M059J (cell line): Measurements from ENCODE around the gene DDIT3. TPM values are rescaled to one million over a fixed set of nuclear protein-coding genes. Genes with fewer than 3 reads are reported as not detected.
A peak's percentile ranks its signal among the peaks of the same experiment; 100 is the strongest.
"Not testable (repeated sequence)": the region's sequence is repeated elsewhere in the genome, so short reads cannot be mapped to it uniquely, and the experiment has no call there.

Experiments
- DNase-seq: peaks from one replicate; pipeline ENCODE4 v3.0.0-alpha.2; 2012; ENCODE audit warnings: low read depth
- total RNA-seq: library from RNA; depleted of rRNA; stranded (reverse); fragments of >200 nt; shearing (Covaris generic); gene quantifications from 2 replicates; pipeline ENCODE4 v1.2.3, GENCODE V29; 2014

The DDIT3 gene
- total RNA-seq, 1 experiment from 2014 or later = 39.3 TPM

DNA sequence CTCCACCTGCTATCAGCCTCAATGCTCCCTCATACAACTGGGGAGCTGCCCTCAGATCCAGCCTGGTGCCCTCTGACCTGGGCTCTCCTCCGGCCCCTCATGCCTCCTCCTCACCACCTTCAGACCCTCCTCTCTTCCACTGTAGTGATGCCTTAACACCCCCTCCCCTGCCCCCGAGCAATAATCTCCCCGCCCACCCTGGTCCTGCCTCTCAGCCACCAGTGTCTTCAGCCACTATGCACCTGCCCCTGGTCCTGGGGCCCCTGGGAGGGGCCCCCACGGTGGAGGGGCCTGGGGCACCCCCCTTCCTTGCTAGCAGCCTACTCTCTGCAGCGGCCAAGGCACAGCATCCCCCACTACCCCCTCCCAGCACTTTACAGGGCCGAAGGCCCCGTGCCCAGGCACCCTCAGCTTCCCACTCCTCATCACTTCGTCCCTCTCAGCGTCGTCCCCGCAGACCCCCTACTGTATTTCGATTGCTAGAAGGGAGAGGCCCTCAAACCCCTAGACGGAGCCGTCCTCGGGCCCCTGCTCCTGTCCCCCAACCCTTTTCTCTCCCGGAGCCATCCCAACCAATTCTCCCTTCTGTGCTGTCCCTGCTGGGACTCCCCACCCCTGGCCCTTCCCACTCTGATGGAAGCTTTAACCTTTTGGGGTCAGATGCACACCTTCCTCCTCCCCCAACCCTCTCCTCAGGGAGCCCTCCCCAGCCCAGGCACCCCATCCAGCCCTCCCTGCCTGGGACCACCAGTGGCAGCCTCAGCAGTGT is 5.5 kb upstream of the DDIT3 start:
- DNase-seq = no peak

DNA sequence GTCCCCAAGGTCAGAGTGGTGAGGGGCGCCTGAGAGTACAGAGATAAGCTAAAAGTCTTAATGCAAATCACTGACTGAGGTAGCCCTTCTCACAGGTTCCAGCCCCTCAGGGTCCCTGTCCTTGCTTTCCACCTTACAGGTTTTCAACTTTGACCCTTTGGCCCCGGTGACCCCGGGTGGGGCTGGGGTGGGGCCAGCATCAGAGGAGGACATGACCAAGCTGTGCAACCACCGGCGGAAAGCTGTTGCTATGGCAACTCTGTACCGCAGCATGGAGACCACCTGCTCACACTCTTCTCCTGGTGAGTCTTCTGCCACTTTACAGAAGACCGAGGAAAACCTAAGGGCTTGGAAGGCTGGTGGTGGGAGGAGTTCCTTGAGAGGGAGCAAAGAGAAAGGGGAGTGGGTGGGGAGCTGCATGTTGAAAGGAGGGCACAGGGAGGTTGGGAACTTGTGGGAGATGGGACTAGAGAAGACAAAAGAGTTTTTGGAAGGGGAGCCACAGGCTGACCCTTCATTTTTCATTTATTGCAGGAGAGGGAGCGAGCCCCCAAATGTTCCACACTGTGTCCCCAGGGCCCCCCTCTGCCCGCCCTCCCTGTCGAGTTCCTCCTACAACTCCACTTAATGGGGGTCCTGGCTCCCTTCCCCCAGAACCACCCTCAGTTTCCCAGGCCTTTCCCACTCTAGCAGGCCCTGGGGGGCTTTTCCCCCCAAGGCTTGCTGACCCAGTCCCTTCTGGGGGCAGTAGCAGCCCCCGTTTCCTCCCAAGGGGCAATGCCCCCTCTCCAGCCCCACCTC is 4.7 kb upstream of the DDIT3 start:
- no peak for DNase-seq

DNA sequence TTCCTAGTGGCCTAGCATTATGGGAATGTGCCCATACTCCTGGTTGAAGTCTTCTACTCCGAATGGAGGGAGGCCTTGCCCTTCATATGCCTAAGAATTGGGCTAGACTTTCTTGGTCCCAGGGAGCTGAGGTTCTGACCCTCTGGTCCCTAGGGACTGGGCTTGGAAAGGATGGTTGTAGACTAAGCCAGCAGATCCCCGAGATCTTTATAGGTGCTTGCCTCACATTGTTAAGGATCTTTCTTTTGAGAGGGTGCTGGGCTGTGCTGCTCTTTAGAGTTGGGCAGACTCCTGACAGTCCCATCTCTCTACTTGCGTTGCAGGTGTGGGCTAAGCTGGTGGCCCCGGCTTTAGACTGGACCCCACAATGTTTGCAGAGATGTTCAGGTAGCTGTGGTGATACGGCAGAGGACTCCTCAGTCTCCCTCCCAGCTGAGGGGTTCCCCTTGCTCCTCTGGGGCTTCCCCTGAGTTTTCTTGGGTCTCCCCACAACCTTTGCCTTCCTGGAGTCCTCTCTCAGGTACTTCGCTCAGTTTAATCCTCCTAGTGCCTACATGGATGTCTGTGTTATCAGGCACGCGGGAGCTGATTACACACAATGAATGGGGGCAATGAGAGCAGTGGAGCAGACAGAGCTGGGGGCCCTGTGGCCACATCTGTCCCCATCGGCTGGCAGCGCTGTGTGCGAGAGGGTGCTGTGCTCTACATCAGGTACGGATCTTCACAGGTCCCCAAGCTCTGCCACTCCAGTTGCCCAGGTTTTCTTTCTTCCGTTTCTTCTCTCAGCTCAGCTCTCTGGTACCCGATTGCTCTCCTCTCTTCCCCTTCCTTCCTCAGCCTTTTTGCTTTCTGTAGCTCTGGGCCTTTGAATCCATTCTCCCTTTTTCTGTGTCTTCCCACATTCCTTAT is 3.6 kb upstream of the DDIT3 start:
- DNase-seq = no peak

DNA sequence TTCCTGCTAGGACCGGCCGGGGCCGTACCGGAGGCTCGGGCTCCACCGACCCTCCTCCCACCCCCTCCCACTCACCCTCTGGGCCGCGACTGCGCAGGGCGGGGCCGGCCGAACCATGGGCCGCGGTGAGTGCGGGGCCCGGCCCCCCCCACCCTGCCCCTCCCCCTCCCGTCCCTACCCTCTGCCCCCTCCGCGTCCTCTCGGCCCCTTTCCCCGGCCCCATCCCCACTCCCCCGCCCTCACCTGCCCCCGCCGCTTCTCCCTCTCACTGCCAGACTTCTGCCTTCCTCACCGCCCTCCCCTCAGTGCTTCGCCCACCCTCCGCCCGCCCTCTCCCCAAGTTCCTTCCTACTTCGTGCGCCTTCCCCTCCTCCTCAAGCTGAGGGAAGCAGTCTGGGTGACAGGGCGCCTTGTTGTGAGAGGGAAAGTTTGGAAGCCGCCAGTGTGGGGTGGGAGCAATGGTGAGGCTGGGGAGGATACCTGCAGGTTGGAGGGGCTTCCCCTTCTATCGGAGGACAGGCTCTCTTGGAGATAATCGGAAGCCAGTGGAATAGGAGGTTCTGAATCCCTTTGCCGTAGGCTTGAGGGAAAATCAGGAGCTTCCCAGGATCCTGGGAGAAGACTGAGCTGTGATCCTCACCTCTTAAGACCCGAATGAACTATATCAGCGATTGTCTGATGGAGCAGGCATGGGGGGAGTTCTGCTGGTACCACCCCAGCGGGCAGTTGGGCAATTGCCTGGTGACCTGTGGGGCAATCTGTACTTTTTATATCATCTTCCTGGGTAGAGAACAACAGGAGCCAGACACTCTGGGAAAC is 2.8 kb upstream of the DDIT3 start:
- peak; percentile 43 for DNase-seq

DNA sequence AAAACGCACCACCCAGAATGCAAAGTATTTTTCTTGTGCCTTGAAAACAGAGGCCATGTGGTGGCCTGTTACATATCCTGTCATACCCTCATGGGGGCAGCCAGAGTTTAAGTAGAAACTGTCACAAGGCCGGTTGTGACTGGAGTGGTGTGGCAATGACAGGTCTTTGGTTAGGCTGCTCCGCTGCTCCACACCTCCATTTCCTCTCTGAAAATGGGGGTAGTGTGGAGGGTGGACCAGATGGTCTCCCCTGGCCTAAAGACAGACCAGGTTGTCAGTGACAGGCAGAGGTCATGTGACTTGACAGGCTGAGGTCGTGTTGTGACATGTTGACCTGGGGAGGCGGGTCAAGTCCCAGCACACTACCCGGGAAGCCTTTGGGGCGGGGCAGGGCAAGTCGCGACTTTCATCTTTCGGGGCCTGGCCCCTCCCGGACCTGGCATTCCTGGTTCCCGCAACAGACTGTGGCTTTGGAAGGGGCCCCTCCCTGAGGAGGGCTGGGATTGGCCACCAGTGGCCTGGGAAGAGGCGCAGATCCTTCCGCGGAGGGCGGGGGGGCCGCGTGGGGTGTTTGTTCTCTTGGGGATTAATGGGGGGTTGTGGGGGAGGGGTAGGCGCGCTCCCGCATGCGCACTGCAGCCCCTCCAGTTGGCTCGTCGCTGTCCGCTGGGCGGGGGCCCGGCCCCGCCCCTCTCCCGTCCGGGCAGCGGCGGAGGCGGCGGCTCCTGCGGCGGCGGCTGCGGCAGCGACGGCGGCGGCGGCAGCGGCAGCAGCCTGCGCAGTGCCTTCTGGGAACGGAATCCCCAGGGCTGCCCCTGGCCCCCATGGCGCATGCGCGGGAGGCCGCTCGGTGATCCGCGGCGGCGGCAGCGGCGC is 1.9 kb upstream of the DDIT3 start, which contains the start of gene MBD6:
TSS of gene MBD6 (plus strand) at position 814 of the 876 bp plus-strand sequence. CDS start 1,480 bp downstream, outside the sequence.
- DNase-seq = peak; percentile 90

DNA sequence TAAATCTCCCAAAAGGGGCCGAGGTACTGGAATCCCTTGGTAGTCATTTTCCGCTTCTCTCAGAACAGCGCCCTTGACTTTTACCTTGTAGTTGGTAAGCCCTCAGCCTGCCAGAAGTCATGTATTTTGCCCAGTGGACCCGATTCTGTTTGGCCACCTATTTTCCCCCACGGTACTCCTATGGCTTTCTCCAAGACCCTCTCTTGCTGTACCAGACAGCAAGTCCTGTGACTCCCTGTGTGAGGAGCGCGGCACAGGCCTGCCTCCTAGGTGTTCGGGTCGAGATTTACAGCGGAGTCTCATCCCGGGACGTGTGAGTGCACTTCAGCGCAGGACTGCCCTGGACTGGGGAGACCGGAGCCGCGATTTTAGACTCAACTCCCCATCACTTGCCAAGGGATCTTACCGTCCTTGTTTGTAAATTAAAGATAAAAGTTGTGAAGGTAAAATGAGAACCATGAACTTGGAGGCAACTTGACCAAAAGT is 1.3 kb upstream of the DDIT3 start:
- no peak for DNase-seq

DNA sequence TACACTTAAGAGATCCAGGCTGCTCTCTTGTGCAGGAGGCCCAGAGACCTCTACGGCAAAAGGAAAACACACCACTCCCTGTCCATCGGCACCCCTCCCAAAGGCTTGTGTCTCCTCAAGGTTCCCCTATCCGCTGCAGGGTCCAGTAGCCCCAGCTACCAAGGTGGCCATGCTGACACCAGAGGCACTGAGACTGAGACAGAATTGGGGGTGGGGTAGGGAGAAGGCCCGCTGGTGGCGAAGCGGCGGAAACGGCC is 590 bp downstream of the DDIT3 start:
- no peak for DNase-seq

DNA sequence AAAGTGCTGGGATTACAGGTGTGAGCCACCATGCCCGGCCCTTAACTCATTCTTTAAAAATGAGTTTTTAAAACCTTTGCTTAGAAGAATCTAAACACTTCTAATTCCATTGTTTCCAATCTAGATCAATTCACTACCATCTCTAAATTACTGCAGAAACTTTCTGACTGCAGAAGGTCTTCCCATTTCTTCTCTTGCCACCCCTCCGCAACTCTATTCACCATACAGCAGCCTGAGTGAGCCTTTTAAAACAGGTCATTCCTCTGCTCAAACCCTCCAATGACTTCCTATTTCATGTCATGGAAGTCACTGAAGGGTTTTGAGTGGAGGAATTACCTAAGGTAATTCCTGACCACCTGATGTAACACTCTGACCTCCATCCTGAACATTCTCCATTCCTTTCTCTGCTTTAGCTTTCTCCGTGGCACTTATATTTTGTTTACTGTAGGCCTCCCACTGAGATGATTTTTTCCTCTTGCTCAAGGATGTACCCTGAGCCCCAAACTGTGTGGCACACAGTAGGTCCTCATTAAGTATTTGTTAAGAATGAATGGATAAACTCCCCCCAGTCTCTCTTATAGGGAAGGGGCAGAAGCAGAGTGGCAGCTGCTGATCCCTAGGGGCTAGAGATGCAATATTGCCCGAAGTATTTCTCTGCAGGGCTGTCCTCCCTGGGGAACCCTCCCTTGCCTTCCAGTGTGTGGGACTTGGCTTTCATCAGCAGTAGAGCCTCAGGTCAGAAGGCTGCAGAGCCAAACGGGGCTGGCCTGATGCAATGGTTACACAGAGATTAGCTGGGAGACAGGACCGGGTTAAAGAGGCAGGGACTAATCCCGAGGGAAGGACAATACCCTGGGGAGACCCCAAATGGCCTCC is 1.2 kb downstream of the DDIT3 start:
- DNase-seq = peak; percentile 43

DNA sequence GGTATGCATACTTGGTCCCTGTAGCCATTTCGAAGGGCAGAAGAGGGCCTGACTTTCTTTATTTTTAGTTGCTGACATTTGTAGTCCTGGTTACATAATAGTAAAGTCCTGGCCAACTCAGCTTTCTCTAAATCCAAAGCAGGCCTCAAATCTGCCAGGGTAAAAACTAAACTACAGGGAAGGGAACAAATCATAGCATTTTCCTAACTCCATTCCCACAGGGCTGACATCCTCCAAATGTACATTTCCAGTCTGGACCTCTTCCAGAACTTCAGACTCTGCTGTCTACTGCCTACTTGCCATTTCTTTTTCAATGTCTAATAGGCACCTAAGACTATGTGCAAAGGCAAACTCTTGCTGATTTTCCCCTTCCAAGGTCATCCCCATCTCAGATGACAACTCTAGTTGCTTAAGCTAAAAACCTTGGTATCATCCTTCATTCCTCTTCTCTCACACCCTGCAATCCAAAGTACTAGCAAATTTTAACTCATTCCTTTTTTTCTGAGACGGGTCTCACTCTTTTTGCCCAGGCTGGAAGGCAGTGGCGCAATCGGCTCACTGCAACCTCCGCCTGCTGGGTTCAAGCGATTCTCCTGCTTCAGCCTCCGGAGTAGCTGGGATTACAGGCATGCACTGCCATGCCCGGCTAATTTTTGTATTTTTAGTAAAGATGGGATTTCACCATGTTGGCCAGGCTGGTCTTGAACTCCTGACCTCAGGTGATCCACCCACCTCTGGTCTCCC is 2.0 kb downstream of the DDIT3 start:
- DNase-seq = no peak

DNA sequence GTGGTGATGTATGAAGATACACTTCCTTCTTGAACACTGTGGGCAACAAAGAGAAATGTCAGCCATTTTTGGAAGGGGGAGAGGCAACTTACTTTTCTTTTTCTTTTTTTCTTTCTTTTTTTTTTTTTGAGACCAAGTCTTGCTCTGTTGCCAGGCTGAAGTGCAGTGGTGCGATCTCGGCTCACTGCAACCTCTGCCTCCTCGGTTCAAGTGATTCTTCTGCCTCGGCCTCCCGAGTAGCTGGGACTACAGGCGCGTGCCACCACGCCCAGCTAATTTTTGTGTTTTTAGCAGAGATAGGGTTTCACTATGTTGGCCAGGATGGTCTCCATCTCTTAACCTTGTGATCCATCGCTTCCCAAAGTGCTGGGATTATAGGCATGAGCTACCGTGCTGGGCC is 2.6 kb downstream of the DDIT3 start:
- not testable (repeated sequence) for DNase-seq

DNA sequence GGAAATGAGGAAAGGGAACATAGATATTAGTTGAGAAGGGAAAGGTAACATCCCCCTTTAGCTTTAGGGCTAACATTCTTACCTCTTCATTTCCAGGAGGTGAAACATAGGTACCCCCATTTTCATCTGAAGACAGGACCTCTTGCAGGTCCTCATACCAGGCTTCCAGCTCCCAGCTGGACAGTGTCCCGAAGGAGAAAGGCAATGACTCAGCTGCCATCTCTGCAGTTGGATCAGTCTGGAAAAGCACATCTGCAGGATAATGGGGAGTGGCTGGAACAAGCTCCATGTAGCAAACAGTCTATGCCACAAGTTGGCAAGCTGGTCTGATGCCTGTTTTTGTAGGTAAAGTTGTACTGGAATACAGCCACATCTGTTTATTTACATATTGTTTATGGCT is 3.1 kb downstream of the DDIT3 start:
- DNase-seq = peak; percentile 47

DNA sequence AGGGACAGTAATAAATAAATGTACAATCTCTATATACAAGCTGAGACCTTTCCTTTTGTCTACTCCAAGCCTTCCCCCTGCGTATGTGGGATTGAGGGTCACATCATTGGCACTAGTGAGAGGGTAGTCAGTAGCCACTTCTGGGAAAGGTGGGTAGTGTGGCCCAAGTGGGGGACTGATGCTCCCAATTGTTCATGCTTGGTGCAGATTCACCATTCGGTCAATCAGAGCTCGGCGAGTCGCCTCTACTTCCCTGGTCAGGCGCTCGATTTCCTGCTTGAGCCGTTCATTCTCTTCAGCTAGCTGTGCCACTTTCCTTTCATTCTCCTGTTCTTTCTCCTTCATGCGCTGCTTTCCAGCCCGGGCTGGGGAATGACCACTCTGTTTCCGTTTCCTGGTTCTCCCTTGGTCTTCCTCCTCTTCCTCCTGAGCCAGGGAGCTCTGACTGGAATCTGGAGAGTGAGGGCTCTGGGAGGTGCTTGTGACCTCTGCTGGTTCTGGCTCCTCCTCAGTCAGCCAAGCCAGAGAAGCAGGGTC is 3.6 kb downstream of the DDIT3 start:
- no peak for DNase-seq

DNA sequence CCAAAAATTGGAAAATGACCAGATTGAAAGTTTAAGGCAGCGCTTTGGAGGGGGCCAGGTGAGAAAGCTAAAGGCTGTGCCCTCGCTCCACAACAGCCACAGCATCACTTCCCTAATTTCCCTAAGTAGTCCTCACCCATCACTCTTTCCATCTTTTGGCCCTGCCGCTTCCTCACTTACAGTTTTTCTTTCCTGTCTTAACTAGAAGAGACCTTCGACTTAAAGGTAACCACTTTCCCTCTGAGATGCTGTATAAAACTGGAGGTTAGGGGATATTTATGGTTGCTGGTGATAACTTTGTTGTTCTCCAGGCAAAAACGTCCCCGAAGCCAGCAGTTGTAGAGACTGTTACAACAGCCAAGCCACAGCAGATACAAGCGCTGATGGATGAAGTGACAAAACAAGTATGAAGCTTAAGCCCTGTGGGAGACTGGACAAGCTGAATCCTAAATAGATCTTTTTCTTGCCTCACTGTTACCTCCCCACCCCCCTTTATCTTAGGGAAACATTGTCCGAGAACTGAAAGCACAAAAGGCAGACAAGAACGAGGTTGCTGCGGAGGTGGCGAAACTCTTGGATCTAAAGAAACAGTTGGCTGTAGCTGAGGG is 4.3 kb downstream of the DDIT3 start:
- DNase-seq = peak; percentile 10

DNA sequence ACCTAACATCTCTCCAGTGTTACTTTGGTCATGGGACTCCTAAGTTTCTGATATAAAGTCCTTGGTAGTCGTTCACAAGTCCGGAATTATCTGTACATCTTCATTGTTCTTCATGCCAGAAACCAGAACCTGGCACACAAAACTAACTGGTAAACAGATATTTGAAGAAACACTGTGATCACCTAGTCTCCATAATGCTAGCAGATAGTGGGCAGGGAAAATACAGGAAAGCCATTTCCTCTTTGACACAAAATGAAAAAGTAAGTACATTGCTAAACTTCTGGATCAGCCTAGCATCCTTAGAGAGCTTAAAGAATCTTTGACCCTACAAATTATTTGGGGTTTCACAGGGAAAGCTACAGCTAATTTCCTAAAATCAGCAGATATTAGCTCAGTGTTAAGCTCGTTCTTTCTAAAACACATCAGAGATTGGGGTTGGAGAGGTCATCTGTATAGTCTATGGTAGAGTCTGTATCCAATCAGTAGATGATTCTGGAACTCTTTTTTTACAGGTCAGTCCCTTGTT is 4.8 kb downstream of the DDIT3 start:
- no peak for DNase-seq

DNA sequence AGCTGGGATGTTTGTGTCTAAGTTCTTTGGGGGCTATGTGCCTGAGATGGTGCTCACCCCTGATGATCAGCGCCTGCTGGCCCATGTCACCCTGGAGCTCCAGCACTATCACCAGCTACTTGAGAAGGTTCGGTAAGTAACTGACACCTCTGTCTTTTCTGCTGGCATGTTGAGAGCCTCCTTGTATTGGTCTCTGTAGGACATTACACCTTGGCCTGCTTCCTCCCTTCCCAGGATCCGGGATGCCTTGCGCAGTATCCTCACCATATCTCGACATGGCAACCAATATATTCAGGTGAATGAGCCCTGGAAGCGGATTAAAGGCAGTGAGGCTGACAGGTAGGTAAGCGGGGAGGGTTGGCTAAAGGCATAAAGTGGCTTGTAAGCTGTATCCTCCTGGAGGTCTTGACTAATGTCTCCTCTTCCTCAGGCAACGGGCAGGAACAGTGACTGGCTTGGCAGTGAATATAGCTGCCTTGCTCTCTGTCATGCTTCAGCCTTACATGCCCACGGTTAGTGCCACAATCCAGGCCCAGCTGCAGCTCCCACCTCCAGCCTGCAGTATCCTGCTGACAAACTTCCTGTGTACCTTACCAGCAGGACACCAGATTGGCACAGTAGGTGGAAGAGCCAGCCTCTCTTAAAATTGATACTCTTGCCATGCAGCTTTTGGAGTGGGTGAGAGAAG is 5.5 kb downstream of the DDIT3 start:
- peak; percentile 19 for DNase-seq

DNA sequence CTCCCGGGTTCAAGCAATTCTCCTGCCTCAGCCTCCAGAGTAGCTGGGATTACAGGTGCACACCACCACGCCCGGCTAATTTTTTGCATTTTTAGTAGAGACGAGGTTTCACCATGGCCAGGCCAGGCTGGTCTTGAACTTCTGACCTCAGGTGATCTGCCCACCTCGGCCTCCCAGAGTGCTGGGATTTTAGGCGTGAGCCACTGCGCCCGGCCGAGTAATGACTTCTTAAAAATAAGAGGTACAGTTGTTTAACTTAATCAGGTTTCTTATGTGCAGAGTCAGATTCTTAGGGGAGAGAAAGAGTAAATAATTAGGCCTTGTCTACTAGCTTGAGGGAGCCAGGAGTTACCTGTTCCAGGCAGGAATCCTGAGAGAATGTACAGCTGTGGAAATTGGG is 6.1 kb downstream of the DDIT3 start:
- DNase-seq = not testable (repeated sequence)

DNA sequence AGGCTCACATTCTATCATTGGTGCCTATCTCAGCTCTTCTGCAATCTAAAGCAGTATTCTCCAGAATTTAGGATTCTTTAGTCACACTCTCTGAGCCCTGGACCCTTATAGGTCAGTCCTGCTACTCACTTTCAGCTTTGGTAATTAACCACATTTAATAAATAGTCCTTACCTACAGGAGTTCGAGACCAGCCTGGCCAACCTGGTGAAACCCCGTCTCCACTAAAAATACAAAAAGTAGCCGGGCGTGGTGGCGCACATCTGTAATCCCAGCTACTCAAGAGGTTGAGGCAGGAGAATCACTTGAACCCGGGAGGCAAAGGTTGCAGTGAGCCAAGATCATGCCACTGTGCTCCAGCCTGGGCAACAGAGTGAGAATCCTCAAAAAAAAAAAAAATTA is 6.6 kb downstream of the DDIT3 start:
- not testable (repeated sequence) for DNase-seq
